ENCODE measurements around the gene TTC28. TPM values are rescaled to one million over a fixed set of nuclear protein-coding genes. Genes with fewer than 3 reads are reported as not detected.

Gene TTC28
- total and polyA plus RNA-seq, 7 donors, result 1.2 to 12.1 (median 3.5) TPM

DNA sequence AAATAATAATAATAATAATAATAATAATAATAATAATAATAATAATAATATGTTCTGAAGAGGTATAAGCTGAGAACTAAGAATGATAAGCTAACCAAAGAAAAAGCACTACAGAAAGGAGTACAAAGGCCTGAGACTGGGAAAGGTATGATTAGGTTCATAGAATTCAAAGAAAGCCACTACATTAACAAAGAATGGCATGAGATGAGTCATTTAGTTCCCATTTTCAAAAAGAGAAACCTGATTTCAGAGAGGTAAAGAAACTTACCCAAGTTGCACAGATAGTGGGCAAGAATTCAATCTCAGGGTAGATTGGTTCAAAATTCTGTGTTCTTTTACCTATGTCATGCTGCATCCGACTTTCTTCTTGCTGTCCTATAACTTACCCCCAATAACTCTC is 350.9 kb downstream of the TTC28 start:
- no peak overlapping the region for H3K27ac ChIP-seq
- intact Hi-C loops (cut with DNase I), result no loop called here
- DNase-seq (no peak), ATAC-seq (no peak)
- no peaks in the 10 kb centered on the region for H3K27me3 ChIP-seq (ENCODE audit: insufficient read depth in 3 of 3, low read length in 2 of 3)
- H3K4me1 ChIP-seq, result peaks cover 24% of the 10 kb centered on the region
- TF ChIP-seq, protein P1, sequence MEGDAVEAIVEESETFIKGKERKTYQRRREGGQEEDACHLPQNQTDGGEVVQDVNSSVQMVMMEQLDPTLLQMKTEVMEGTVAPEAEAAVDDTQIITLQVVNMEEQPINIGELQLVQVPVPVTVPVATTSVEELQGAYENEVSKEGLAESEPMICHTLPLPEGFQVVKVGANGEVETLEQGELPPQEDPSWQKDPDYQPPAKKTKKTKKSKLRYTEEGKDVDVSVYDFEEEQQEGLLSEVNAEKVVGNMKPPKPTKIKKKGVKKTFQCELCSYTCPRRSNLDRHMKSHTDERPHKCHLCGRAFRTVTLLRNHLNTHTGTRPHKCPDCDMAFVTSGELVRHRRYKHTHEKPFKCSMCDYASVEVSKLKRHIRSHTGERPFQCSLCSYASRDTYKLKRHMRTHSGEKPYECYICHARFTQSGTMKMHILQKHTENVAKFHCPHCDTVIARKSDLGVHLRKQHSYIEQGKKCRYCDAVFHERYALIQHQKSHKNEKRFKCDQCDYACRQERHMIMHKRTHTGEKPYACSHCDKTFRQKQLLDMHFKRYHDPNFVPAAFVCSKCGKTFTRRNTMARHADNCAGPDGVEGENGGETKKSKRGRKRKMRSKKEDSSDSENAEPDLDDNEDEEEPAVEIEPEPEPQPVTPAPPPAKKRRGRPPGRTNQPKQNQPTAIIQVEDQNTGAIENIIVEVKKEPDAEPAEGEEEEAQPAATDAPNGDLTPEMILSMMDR (IDR thresholded peaks at IDR 0.05), result no peak
- 93 to 99% (median 94%) methylated on average over 1 of the region's 1 CpG for WGBS, 3 donors
- no peak overlapping the region for H3K4me3 ChIP-seq
- H3K36me3 ChIP-seq (ENCODE audit: insufficient read depth in 1 of 2, low read depth in 1 of 2), result no peaks in the 10 kb centered on the region
- H3K9me3 ChIP-seq, result no peaks in the 10 kb centered on the region

DNA sequence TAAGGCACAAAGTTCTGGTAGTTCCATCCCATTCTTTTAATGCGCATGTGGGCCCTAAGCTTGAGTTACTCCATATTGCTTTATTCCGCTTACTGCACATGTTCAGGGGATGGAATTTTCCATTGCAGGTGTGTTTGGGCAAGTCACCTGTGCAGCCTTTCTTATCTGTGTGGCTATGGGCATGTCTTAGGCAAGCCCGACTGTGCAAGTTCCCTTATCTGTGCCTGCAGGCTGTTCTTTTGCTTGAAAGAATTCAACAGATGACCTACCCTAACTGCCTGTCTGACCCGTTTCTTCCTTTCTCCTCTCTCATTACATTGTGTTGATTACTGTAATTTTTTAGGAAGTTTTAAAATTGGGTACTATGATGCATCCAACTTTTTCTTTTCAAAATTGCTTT is 363.6 kb downstream of the TTC28 start:
- H3K4me3 ChIP-seq, result no peak overlapping the region
- TF ChIP-seq, protein P1 (IDR thresholded peaks at IDR 0.05), result no peak
- no peaks in the 10 kb centered on the region for H3K4me1 ChIP-seq
- H3K27me3 ChIP-seq (ENCODE audit: insufficient read depth in 3 of 3, low read length in 2 of 3), result no peaks in the 10 kb centered on the region
- ATAC-seq (no peak), DNase-seq (no peak)
- no peaks in the 10 kb centered on the region for H3K36me3 ChIP-seq (ENCODE audit: insufficient read depth in 1 of 2, low read depth in 1 of 2)
- WGBS, 3 donors, result 96 to 99% (median 96%) methylated on average over 4 of the region's 4 CpGs
- intact Hi-C loops (cut with DNase I), result no loop called here
- no peak overlapping the region for H3K27ac ChIP-seq
- H3K9me3 ChIP-seq, result no peaks in the 10 kb centered on the region

DNA sequence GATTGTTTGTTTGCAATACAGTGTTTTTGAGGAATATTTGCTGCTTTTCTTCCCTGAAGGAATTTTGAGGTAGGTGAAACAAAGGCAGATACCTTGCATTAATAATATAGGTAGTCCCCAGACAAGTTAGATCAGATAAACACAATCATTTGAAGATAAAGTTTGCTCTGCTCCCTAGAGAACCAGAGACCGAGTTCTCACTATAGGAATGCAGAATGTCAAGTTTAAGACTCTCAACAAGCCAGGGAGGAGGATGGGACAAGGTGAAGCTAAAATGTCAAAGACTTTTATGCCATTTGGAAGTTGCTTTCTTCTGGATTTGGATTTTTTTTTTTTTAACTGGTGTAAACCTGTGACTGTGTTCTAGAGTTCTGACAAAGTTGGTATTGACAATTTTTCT is 364.7 kb downstream of the TTC28 start:
- Histone ChIP-seq H3K27me3 (ENCODE audit: insufficient read depth in 3 of 3, low read length in 2 of 3) (no peaks in the 10 kb centered on the region), H3K9me3 (no peaks in the 10 kb centered on the region), H3K27ac (no peak overlapping the region), H3K36me3 (ENCODE audit: insufficient read depth in 1 of 2, low read depth in 1 of 2) (no peaks in the 10 kb centered on the region), H3K4me1 (no peaks in the 10 kb centered on the region), H3K4me3 (no peak overlapping the region)
- ATAC-seq, result no peak
- intact Hi-C loops (cut with DNase I), result no loop called here
- TF ChIP-seq, protein P1 (IDR thresholded peaks at IDR 0.05), result no peak
- DNase-seq, result no peak
- 96 to 100% (median 97%) methylated on average over 1 of the region's 1 CpG for WGBS, 3 donors

DNA sequence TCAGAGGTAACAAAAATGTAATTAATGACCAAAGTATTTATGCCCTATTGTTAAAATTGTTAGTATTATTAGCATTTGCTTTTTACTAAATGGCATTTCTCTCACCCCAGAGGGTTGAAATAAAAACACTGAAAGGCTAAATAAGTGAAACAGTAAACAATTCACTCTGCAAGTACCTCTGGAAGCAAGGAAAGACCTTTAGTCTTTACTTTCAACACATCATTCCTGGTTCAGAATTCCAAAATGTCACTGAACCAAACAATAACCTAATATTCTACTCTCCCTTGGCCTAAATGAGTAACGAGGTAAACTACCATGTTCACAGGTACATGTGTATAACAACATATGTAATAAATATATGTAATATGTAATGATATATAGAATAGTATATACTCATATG is 369.3 kb downstream of the TTC28 start:
- Histone ChIP-seq H3K36me3 (ENCODE audit: insufficient read depth in 1 of 2, low read depth in 1 of 2) (peaks cover 0 to 5% of the 10 kb centered on the region in 2 donors), H3K9me3 (no peaks in the 10 kb centered on the region), H3K4me1 (no peaks in the 10 kb centered on the region), H3K27me3 (ENCODE audit: insufficient read depth in 3 of 3, low read length in 2 of 3) (no peaks in the 10 kb centered on the region), H3K4me3 (no peak overlapping the region), H3K27ac (no peak overlapping the region)
- intact Hi-C loops (cut with DNase I), result no loop called here
- ATAC-seq (no peak), DNase-seq (no peak)
- TF ChIP-seq, protein P1 (IDR thresholded peaks at IDR 0.05), result no peak
- WGBS, 3 donors, result 93 to 100% (median 94%) methylated on average over 1 of the region's 1 CpG

DNA sequence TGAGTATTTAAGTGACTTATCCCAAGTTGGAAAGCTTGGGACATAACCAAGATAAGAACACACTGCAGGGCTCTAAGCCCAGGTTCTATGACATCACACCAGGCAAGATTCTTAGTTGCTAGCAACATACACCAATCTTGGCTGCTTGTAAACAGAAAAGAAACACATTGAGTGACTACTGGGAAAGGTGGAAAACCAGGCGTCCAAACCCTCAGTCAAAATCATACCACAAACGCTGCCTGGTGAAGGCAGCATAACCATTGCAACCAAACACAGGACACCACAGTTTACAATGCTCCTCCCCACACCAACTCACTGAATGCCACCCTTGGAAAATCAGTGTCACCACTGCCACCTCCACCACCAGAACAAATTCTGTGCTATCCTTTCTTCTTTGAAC is 379.9 kb downstream of the TTC28 start:
- intact Hi-C loops (cut with DNase I), result no loop called here
- DNase-seq (no peak), ATAC-seq (peak in 2 of 4 donors; percentile 40 to 56)
- no peaks in the 10 kb centered on the region for H3K36me3 ChIP-seq (ENCODE audit: insufficient read depth in 1 of 2, low read depth in 1 of 2)
- no peak overlapping the region for H3K4me3 ChIP-seq
- 50 to 56% (median 50%) methylated on average over 2 of the region's 2 CpGs for WGBS, 3 donors
- no peaks in the 10 kb centered on the region for H3K9me3 ChIP-seq
- H3K27ac ChIP-seq, result no peak overlapping the region
- TF ChIP-seq, protein P1 (IDR thresholded peaks at IDR 0.05), result no peak
- peaks cover 6% of the 10 kb centered on the region for H3K4me1 ChIP-seq
- no peaks in the 10 kb centered on the region for H3K27me3 ChIP-seq (ENCODE audit: insufficient read depth in 3 of 3, low read length in 2 of 3)

All from psoas muscle (tissue), 8 donors.